ENCODE results near the gene CFAP61. TPM values are rescaled to one million over a fixed set of nuclear protein-coding genes. Genes with fewer than 3 reads are reported as not detected.

The CFAP61 gene
- total RNA-seq, 1 experiment from 2014 or later, result 0.28 TPM

- intact Hi-C loops (cut with micrococcal nuclease; ENCODE audit: unreplicated experiment), result no loop called here
- ChIA-PET POLR2A (no interaction called here), CTCF (no interaction called here)
- in situ Hi-C loops (cut with HindIII; ENCODE audit: low pct_unique_long_range_greater_than_20kb, low sequenced_read_pairs), result no loop called here
- DNase-seq (ENCODE audit: low read depth, low spot score), result no peak
- Histone ChIP-seq H3K9me3 (ENCODE audit: control insufficient read depth, insufficient read depth, low read depth, low read length) (no peaks in the 10 kb centered on the region), H3K4me1 (ENCODE audit: control insufficient read depth, insufficient read depth, low read length) (no peaks in the 10 kb centered on the region), H3K27ac (ENCODE audit: low read length) (no peak overlapping the region), H3K4me3 (ENCODE audit: low read depth in 2 of 2, low read length in 2 of 2) (no peak overlapping the region), H3K27me3 (ENCODE audit: control insufficient read depth, insufficient read depth, low read length) (no peaks in the 10 kb centered on the region), H3K36me3 (ENCODE audit: control insufficient read depth, insufficient read depth, low read length) (peaks cover 34% of the 10 kb centered on the region)
- no peak for ATAC-seq
- no peak for TF ChIP-seq REST (IDR thresholded peaks at IDR 0.05; ENCODE audit: insufficient read depth in 1 of 2, low read depth in 2 of 2, low read length in 1 of 2)
- TF ChIP-seq SIN3A (IDR thresholded peaks at IDR 0.05; ENCODE audit: borderline replicate concordance, insufficient read depth, low read depth, low read length), result no peak
- TF ChIP-seq TCF7L2 (IDR thresholded peaks at IDR 0.05; ENCODE audit: low read depth, low read length), result no peak
- TF ChIP-seq CTCF (IDR thresholded peaks at IDR 0.05), result no peak
- TF ChIP-seq POLR2AphosphoS5 (IDR thresholded peaks at IDR 0.05; ENCODE audit: low read depth, low read length), result no peak
- no TSS peak for BruUV-seq (replicated peaks)
Measured at GRCh38 chr20:20039752-20040387, 12.5 kb upstream of the CFAP61 start.

- ChIA-PET POLR2A (no interaction called here), CTCF (interaction anchor here (1.4 kb wide), 1 partner anchor 8 kb away, joined by 4 read pairs; no protein-coding TSS in a partner anchor)
- BruUV-seq (replicated peaks), result no TSS peak
- DNase-seq (ENCODE audit: low read depth, low spot score) (no peak), ATAC-seq (peak; percentile 49)
- Histone ChIP-seq H3K36me3 (ENCODE audit: control insufficient read depth, insufficient read depth, low read length) (peaks cover 31% of the 10 kb centered on the region), H3K9me3 (ENCODE audit: control insufficient read depth, insufficient read depth, low read depth, low read length) (no peaks in the 10 kb centered on the region), H3K27ac (ENCODE audit: low read length) (peak overlapping the region; percentile 89), H3K4me3 (ENCODE audit: low read depth in 2 of 2, low read length in 2 of 2) (peak overlapping the region; percentile 99 to 100), H3K4me1 (ENCODE audit: control insufficient read depth, insufficient read depth, low read length) (no peaks in the 10 kb centered on the region; the same call in 1 of the 2 replicates), H3K27me3 (ENCODE audit: control insufficient read depth, insufficient read depth, low read length) (no peaks in the 10 kb centered on the region)
- in situ Hi-C loops (cut with HindIII; ENCODE audit: low pct_unique_long_range_greater_than_20kb, low sequenced_read_pairs), result no loop called here
- intact Hi-C loops (cut with micrococcal nuclease; ENCODE audit: unreplicated experiment), result no loop called here
- TF ChIP-seq POLR2AphosphoS5 (IDR thresholded peaks at IDR 0.05; ENCODE audit: low read depth, low read length), result no peak
- no peak for TF ChIP-seq SIN3A (IDR thresholded peaks at IDR 0.05; ENCODE audit: borderline replicate concordance, insufficient read depth, low read depth, low read length)
- no peak for TF ChIP-seq REST (IDR thresholded peaks at IDR 0.05; ENCODE audit: insufficient read depth in 1 of 2, low read depth in 2 of 2, low read length in 1 of 2)
- no peak for TF ChIP-seq CTCF (IDR thresholded peaks at IDR 0.05)
- no peak for TF ChIP-seq TCF7L2 (IDR thresholded peaks at IDR 0.05; ENCODE audit: low read depth, low read length)
Measured at GRCh38 chr20:20051767-20052073, 612 bp upstream of the CFAP61 start.
